A673 (cell line): ENCODE measurements around the gene CMTM2.

ENCODE experiments used
- EZH2 ChIP-seq: fragments of 200-600 bp; sonication (generic); IDR thresholded peaks from 2 replicates; pipeline ENCODE4 v1.6.1; 2017; ENCODE audit warnings: borderline replicate concordance, low read depth, mild to moderate bottlenecking, mixed read lengths, antibody characterized with exemption, low read length; ENCODE audit not compliant: poor library complexity, severe bottlenecking
- TF ChIP-seq, protein P1 (sequence below): fragments of 300-800, 200-600 bp; sonication (generic); conservative IDR thresholded peaks from 2 replicates; pipeline ENCODE4 v1.5.1; 2017; ENCODE audit warnings: low read depth, mild to moderate bottlenecking, antibody characterized with exemption, low read length, moderate library complexity, mixed read lengths

DNA sequence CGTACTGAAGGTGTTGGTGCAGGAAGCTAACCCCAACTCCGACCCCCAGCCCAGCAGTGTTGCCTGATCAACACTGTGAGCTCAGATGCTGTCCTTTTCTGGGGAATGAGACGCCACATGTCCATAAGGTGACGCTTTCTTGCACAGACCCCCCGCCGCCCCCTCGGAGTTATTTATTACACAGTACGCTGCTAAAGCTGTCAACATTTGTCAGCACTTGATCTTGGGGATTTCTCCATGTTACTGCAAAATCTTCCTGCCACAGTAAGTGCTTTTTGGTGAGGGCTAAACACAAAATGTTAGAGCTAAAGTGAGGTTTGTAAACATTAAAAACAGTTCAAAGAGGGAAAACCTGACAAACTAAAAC lies 41.1 kb downstream of the CMTM2 start:
- TF ChIP-seq, protein P1, sequence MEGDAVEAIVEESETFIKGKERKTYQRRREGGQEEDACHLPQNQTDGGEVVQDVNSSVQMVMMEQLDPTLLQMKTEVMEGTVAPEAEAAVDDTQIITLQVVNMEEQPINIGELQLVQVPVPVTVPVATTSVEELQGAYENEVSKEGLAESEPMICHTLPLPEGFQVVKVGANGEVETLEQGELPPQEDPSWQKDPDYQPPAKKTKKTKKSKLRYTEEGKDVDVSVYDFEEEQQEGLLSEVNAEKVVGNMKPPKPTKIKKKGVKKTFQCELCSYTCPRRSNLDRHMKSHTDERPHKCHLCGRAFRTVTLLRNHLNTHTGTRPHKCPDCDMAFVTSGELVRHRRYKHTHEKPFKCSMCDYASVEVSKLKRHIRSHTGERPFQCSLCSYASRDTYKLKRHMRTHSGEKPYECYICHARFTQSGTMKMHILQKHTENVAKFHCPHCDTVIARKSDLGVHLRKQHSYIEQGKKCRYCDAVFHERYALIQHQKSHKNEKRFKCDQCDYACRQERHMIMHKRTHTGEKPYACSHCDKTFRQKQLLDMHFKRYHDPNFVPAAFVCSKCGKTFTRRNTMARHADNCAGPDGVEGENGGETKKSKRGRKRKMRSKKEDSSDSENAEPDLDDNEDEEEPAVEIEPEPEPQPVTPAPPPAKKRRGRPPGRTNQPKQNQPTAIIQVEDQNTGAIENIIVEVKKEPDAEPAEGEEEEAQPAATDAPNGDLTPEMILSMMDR, result no peak
- TF ChIP-seq EZH2, result no peak
